ENCODE measurements around the gene NINJ1. TPM values are rescaled to one million over a fixed set of nuclear protein-coding genes. Genes with fewer than 3 reads are reported as not detected.

Gene NINJ1
- total and polyA plus RNA-seq, 2 of the 4 experiments (the other 2 are of a cell fraction): 21.9 to 38.8 TPM

DNA sequence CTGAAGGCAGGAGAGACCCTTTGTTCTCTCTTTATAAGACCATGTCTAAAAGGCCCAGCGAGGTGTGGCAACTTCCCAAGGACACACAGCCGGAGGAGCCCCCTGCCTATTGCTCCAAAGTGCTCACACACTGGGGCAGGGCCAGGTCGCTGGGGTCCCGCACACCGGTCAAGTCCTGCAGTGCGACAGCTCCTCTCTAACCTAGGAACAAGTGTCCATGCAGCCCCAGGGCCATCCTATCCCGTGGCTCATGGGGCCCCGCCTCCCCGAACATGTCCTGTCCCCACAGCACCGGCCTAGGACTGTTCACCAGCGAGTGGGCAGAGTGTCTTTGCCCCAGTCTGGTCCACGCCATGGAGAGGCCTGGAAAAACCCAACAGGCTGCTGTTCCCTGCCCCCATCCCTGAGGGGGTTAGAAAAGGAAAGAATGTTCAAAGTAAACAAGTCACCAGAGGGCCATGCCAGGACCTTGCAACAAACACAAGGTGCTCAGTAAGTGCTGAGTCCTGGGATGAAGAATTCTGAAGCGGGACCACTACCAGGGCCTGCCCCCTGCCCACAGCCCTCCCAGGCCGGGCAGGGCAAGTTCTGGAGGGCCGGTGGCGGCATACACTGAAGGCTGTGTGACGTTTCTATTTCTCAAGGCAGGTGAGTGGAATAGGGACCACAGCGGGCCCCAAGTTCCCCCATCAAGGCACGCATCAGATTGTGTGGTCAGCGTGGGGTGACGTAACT, 938 bp downstream of the NINJ1 start:
- Histone ChIP-seq H2BK5ac (ENCODE audit: low read depth, low read length, poor library complexity, severe bottlenecking) (peak overlapping the region; percentile 67), H2BK20ac (ENCODE audit: low read depth, low read length) (peak overlapping the region; percentile 64; the same call in 1 of the 2 replicates), H2BK120ac (ENCODE audit: low read depth, low read length) (peak overlapping the region; percentile 74), H4K8ac (ENCODE audit: low read depth in 2 of 2, low read length in 2 of 2) (peak overlapping the region; percentile 36 to 62; a peak in 3 of 4 replicates), H3K79me1 (ENCODE audit: low read depth in 1 of 2, low read length in 2 of 2) (peaks cover 21 to 48% of the 10 kb centered on the region in 2 experiments), H4K20me1 (ENCODE audit: insufficient read depth, low read length) (peaks cover 10% of the 10 kb centered on the region; the same call in 1 of the 2 replicates), H3K27ac (ENCODE audit: insufficient read depth, low read length) (peak overlapping the region; percentile 84), H3K27me3 (ENCODE audit: control insufficient read depth, insufficient read depth, low read length) (no peaks in the 10 kb centered on the region), H2AFZ (replicated peaks; ENCODE audit: low read length, poor library complexity) (peak overlapping the region; percentile 96), H3K56ac (ENCODE audit: extremely low read depth, insufficient read depth, low read length) (peak overlapping the region; percentile 43; the same call in 1 of the 2 replicates), H3K4me1 (ENCODE audit: control insufficient read depth, insufficient read depth, low read length) (peaks cover 30% of the 10 kb centered on the region), H3K9me3 (ENCODE audit: control insufficient read depth, insufficient read depth, low read length) (no peaks in the 10 kb centered on the region), H3K9me1 (ENCODE audit: insufficient read depth, low read length) (peaks cover 10% of the 10 kb centered on the region; the same call in 1 of the 2 replicates), H3K14ac (replicated peaks; ENCODE audit: low read depth, low read length) (peak overlapping the region; percentile 53), H3K9ac (ENCODE audit: low read depth, low read length) (peak overlapping the region; percentile 81), H2AK9ac (replicated peaks; ENCODE audit: low read depth, low read length, poor library complexity) (peak overlapping the region; percentile 97), H2AK5ac (ENCODE audit: low read depth, low read length) (peak overlapping the region; percentile 93), H3K23ac (ENCODE audit: low read depth, low read length) (peak overlapping the region; percentile 88), H4K91ac (ENCODE audit: insufficient read depth, low read depth, low read length) (peak overlapping the region; percentile 88), H2BK15ac (ENCODE audit: low read depth, low read length) (peak overlapping the region; percentile 79; the same call in 2 of the 3 replicates), H3K4me3 (ENCODE audit: insufficient read depth, low read depth, low read length) (peak overlapping the region; percentile 82), H3K36me3 (ENCODE audit: control insufficient read depth, insufficient read depth, low read length) (no peaks in the 10 kb centered on the region), H3K4ac (ENCODE audit: low read depth, low read length) (peak overlapping the region; percentile 90), H4K5ac (ENCODE audit: low read depth, low read length) (peak overlapping the region; percentile 33), H3K4me2 (ENCODE audit: low read depth, low read length) (peak overlapping the region; percentile 84), H3K18ac (ENCODE audit: low read depth, low read length) (peak overlapping the region; percentile 55)
- ATAC-seq (ENCODE audit: low read depth) (peak; percentile 22), DNase-seq (peak; percentile 94)
- no TSS peak for BruUV-seq (replicated peaks)
- dilution Hi-C loops (cut with HindIII; ENCODE audit: low sequenced_read_pairs, unreplicated experiment): no loop called here
- CTCF ChIA-PET: interaction anchor here (0.9 kb wide), 1 partner anchor 24 kb away, joined by 3 read pairs; no protein-coding TSS in a partner anchor
- POLR2A ChIA-PET (ENCODE audit: unreplicated experiment): no interaction called here
- WGBS, 2 experiments (ENCODE audit: extremely low coverage in 2 of 2, insufficient read length in 1 of 2): 12% methylated on average over 8 of the region's 21 CpGs; no CpG with 5 or more reads in 1 of the 2 experiments
- in situ Hi-C loops (cut with MboI; ENCODE audit: low sequenced_read_pairs): no loop called here
- intact Hi-C loops (cut with micrococcal nuclease): loop anchor here (10.0 kb wide), 1 partner anchor 322 kb away; the partner anchor contains the start of genes FAM120A and FAM120AOS
- TF ChIP-seq SMC3 (IDR thresholded peaks at IDR 0.05; ENCODE audit: low read depth, low read length): no peak
- no peak for TF ChIP-seq NFE2L2 (IDR thresholded peaks at IDR 0.05; ENCODE audit: low read depth, low read length)
- TF ChIP-seq MXI1 (IDR thresholded peaks at IDR 0.05; ENCODE audit: borderline replicate concordance, low read depth, low read length): no peak
- TF ChIP-seq, protein P1, sequence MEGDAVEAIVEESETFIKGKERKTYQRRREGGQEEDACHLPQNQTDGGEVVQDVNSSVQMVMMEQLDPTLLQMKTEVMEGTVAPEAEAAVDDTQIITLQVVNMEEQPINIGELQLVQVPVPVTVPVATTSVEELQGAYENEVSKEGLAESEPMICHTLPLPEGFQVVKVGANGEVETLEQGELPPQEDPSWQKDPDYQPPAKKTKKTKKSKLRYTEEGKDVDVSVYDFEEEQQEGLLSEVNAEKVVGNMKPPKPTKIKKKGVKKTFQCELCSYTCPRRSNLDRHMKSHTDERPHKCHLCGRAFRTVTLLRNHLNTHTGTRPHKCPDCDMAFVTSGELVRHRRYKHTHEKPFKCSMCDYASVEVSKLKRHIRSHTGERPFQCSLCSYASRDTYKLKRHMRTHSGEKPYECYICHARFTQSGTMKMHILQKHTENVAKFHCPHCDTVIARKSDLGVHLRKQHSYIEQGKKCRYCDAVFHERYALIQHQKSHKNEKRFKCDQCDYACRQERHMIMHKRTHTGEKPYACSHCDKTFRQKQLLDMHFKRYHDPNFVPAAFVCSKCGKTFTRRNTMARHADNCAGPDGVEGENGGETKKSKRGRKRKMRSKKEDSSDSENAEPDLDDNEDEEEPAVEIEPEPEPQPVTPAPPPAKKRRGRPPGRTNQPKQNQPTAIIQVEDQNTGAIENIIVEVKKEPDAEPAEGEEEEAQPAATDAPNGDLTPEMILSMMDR (conservative IDR thresholded peaks at IDR 0.05; ENCODE audit: low read depth, low read length): no peak
- TF ChIP-seq CEBPB (IDR thresholded peaks at IDR 0.05; ENCODE audit: low read depth, low read length): peak; percentile 86; the same call in 1 of the 2 replicates
- TF ChIP-seq FOS (IDR thresholded peaks at IDR 0.05; ENCODE audit: low read depth, low read length): peak; percentile 54; the same call in 1 of the 2 replicates
- no peak for TF ChIP-seq RCOR1 (IDR thresholded peaks at IDR 0.05; ENCODE audit: insufficient replicate concordance, low read length)
- no peak for TF ChIP-seq MAFK (IDR thresholded peaks at IDR 0.05; ENCODE audit: low read depth, low read length)
- no peak for TF ChIP-seq POLR2A (IDR thresholded peaks at IDR 0.05; ENCODE audit: low read depth, low read length)
- no peak for TF ChIP-seq CHD1 (IDR thresholded peaks at IDR 0.05; ENCODE audit: low read depth, low read length)
- TF ChIP-seq, protein P2, sequence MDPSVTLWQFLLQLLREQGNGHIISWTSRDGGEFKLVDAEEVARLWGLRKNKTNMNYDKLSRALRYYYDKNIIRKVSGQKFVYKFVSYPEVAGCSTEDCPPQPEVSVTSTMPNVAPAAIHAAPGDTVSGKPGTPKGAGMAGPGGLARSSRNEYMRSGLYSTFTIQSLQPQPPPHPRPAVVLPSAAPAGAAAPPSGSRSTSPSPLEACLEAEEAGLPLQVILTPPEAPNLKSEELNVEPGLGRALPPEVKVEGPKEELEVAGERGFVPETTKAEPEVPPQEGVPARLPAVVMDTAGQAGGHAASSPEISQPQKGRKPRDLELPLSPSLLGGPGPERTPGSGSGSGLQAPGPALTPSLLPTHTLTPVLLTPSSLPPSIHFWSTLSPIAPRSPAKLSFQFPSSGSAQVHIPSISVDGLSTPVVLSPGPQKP (IDR thresholded peaks at IDR 0.05; ENCODE audit: borderline replicate concordance, low read depth, low read length): no peak
- TF ChIP-seq RAD21 (IDR thresholded peaks at IDR 0.05; ENCODE audit: low read length): no peak
- no peak; the same call in 1 of the 2 replicates for TF ChIP-seq MAZ (IDR thresholded peaks at IDR 0.05; ENCODE audit: borderline replicate concordance, low read depth, low read length)
- TF ChIP-seq BHLHE40 (IDR thresholded peaks at IDR 0.05; ENCODE audit: low read depth, low read length): no peak; the same call in 1 of the 2 replicates
